Vagina (tissue), 2 donors: ENCODE measurements around the gene ADAMTS14.

Experiments used
- POLR2A ChIP-seq, 2 donors: fragments of 450-650 bp; IDR thresholded peaks; one replicate each; pipeline ENCODE4 v1.6.1; 2017; ENCODE audit warnings: antibody characterized with exemption in 2 of 2, mild to moderate bottlenecking in 2 of 2, moderate library complexity in 2 of 2
- POLR2AphosphoS5 ChIP-seq, 2 donors: sonication (generic); formaldehyde crosslinking; IDR thresholded peaks; one replicate each; pipeline ENCODE4 v1.9.0; 2017; ENCODE audit warnings: antibody characterized with exemption in 2 of 2, mild to moderate bottlenecking in 2 of 2, low read depth in 1 of 2; ENCODE audit not compliant: insufficient read depth in 1 of 2
- TF ChIP-seq, protein P1 (sequence below), 3 experiments: fragments of 450-650 bp in 2 of 3; fragments of 200-600 bp in 1 of 3; sonication (generic) in 1 of 3; IDR thresholded peaks; one replicate each; pipeline ENCODE4 v1.5.1; 2017 to 2019; ENCODE audit warnings: antibody characterized with exemption in 3 of 3, mild to moderate bottlenecking in 2 of 3, moderate library complexity in 2 of 3

GRCh38 chr10:70736525-70736924 is 64.2 kb downstream of the ADAMTS14 start:
- TF ChIP-seq, protein P1, sequence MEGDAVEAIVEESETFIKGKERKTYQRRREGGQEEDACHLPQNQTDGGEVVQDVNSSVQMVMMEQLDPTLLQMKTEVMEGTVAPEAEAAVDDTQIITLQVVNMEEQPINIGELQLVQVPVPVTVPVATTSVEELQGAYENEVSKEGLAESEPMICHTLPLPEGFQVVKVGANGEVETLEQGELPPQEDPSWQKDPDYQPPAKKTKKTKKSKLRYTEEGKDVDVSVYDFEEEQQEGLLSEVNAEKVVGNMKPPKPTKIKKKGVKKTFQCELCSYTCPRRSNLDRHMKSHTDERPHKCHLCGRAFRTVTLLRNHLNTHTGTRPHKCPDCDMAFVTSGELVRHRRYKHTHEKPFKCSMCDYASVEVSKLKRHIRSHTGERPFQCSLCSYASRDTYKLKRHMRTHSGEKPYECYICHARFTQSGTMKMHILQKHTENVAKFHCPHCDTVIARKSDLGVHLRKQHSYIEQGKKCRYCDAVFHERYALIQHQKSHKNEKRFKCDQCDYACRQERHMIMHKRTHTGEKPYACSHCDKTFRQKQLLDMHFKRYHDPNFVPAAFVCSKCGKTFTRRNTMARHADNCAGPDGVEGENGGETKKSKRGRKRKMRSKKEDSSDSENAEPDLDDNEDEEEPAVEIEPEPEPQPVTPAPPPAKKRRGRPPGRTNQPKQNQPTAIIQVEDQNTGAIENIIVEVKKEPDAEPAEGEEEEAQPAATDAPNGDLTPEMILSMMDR (IDR thresholded peaks at IDR 0.05) = no peak
- TF ChIP-seq POLR2A (IDR thresholded peaks at IDR 0.05) (no peak), POLR2AphosphoS5 (IDR thresholded peaks at IDR 0.05; ENCODE audit: insufficient read depth in 1 of 2, low read depth in 1 of 2) (no peak)
